Smooth muscle cell (in vitro differentiated cells): ENCODE data around the gene TNFRSF13B. TPM values are rescaled to one million over a fixed set of nuclear protein-coding genes. Genes with fewer than 3 reads are reported as not detected.
A peak's percentile ranks its signal among the peaks of the same experiment; 100 is the strongest.
"Not testable (repeated sequence)": the region's sequence is repeated elsewhere in the genome, so short reads cannot be mapped to it uniquely, and the experiment has no call there.

Experiments used
- DNase-seq: peaks from one replicate; lab custom pipeline; 2025; ENCODE audit not compliant: unreplicated experiment; lab: John Stamatoyannopoulos, UW
- H2AFZ ChIP-seq: fragments of 200-600 bp; sonication (generic); 2 replicates; pipeline ENCODE4 v1.6.0; 2016; ENCODE audit warnings: antibody characterized with exemption, low read depth, mild to moderate bottlenecking
- H3F3A ChIP-seq: fragments of 200-600 bp; sonication (generic); 2 replicates; pipeline ENCODE4 v1.6.0; 2017; ENCODE audit warnings: antibody characterized with exemption, low read depth
- H3K27ac ChIP-seq: fragments of 200-600 bp; sonication (generic); 2 replicates; pipeline ENCODE4 v1.5.1; 2016; ENCODE audit warnings: low read depth, mild to moderate bottlenecking
- H3K27me3 ChIP-seq: fragments of 200-600 bp; sonication (generic); 2 replicates; pipeline ENCODE4 v1.6.1; 2016; ENCODE audit warnings: low read depth, mild to moderate bottlenecking
- H3K36me3 ChIP-seq: fragments of 200-600 bp; sonication (generic); 2 replicates; pipeline ENCODE4 v1.5.1; 2016; ENCODE audit warnings: low read depth
- H3K4me1 ChIP-seq: fragments of 200-600 bp; sonication (generic); 2 replicates; pipeline ENCODE4 v1.5.1; 2016; ENCODE audit warnings: low read depth
- H3K4me2 ChIP-seq: fragments of 200-600 bp; sonication (generic); 2 replicates; pipeline ENCODE4 v1.6.0; 2016; ENCODE audit warnings: mild to moderate bottlenecking
- H3K4me3 ChIP-seq: fragments of 200-600 bp; sonication (generic); 2 replicates; pipeline ENCODE4 v1.5.1; 2016; ENCODE audit warnings: mild to moderate bottlenecking
- H3K79me2 ChIP-seq: fragments of 200-600 bp; sonication (generic); 2 replicates; pipeline ENCODE4 v1.6.0; 2016; ENCODE audit warnings: low read depth, mild to moderate bottlenecking
- H3K9ac ChIP-seq: fragments of 200-600 bp; sonication (generic); 2 replicates; pipeline ENCODE4 v1.6.0; 2016; ENCODE audit warnings: low read depth
- H3K9me3 ChIP-seq: fragments of 200-600 bp; sonication (generic); replicated peaks from 2 replicates; pipeline ENCODE4 v1.5.1; 2016; ENCODE audit warnings: low read depth
- H4K20me1 ChIP-seq: fragments of 200-600 bp; sonication (generic); 2 replicates; pipeline ENCODE4 v1.6.0; 2016; ENCODE audit warnings: low read depth
- WGBS: methylation state at CpG from one replicate; pipeline ENCODE4 v1.1.7; 2016; ENCODE audit warnings: low lambda C conversion rate; 5-methylcytosine and 5-hydroxymethylcytosine counted together
- polyA plus RNA-seq: library from polyadenylated mRNA; unstranded; fragments of >200 nt; fragmentation: Nextera tagmentation; extraction: Ambion mirVana; gene quantifications from 2 replicates; pipeline ENCODE4 v1.2.1, GENCODE V29; 2016
- total RNA-seq: library from RNA; depleted of rRNA; stranded (reverse); fragments of >200 nt; gene quantifications from 2 replicates; pipeline ENCODE4 v1.2.3, GENCODE V29; 2014
- TF ChIP-seq, protein P1 (sequence below): fragments of 200-600 bp; sonication (generic); IDR thresholded peaks from 2 replicates; pipeline ENCODE4 v1.5.1; 2017; ENCODE audit warnings: borderline replicate concordance, mild to moderate bottlenecking, antibody characterized with exemption; ENCODE audit not compliant: insufficient read depth, poor library complexity, severe bottlenecking

TNFRSF13B gene
- total and polyA plus RNA-seq, 2 experiments from 2014 or later = not detected

DNA sequence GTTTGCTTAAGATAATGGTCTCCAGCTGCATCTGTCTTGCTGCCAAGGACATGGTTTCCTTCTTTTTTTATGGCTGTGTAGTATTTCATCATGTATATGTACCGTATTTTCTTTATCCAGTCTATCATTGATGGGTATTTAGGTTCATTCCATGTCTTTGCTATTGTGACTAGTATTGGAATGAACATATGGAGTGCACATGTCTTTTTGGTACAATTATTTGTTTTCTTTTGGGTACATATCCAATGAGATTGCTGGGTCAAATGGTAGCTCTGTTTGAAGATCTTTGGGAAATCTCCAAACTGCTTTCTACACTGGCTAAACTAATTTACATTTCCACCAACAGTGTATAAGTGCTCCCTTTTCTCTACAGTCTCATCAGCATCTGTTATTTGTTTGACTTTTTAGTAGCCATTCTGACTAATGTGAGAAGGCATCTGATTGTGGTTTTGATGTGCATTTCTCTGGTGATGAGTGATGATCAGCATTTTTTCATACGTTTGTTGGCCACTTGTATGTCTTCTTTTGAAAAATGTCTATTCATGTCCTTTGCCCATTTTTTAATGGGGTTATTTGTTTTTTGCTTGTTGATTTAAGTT, 66.2 kb downstream of the TNFRSF13B start:
- H3K27me3 ChIP-seq = peaks cover 2% of the 10 kb centered on the region
- H3K9ac ChIP-seq = no peak overlapping the region
- no peaks in the 10 kb centered on the region for H3K79me2 ChIP-seq
- no peaks in the 10 kb centered on the region for H4K20me1 ChIP-seq
- H3F3A ChIP-seq = no peaks in the 10 kb centered on the region
- peak overlapping the region; percentile 64 for H3K4me2 ChIP-seq
- 35% methylated on average over 2 of the region's 2 CpGs for WGBS
- TF ChIP-seq, protein P1, sequence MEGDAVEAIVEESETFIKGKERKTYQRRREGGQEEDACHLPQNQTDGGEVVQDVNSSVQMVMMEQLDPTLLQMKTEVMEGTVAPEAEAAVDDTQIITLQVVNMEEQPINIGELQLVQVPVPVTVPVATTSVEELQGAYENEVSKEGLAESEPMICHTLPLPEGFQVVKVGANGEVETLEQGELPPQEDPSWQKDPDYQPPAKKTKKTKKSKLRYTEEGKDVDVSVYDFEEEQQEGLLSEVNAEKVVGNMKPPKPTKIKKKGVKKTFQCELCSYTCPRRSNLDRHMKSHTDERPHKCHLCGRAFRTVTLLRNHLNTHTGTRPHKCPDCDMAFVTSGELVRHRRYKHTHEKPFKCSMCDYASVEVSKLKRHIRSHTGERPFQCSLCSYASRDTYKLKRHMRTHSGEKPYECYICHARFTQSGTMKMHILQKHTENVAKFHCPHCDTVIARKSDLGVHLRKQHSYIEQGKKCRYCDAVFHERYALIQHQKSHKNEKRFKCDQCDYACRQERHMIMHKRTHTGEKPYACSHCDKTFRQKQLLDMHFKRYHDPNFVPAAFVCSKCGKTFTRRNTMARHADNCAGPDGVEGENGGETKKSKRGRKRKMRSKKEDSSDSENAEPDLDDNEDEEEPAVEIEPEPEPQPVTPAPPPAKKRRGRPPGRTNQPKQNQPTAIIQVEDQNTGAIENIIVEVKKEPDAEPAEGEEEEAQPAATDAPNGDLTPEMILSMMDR = no peak
- H3K4me3 ChIP-seq = no peak overlapping the region
- no peaks in the 10 kb centered on the region for H3K4me1 ChIP-seq
- H3K9me3 ChIP-seq = no peaks in the 10 kb centered on the region
- DNase-seq = no peak
- H3K36me3 ChIP-seq = no peaks in the 10 kb centered on the region
- H2AFZ ChIP-seq = no peak overlapping the region
- peak overlapping the region; percentile 75 for H3K27ac ChIP-seq

DNA sequence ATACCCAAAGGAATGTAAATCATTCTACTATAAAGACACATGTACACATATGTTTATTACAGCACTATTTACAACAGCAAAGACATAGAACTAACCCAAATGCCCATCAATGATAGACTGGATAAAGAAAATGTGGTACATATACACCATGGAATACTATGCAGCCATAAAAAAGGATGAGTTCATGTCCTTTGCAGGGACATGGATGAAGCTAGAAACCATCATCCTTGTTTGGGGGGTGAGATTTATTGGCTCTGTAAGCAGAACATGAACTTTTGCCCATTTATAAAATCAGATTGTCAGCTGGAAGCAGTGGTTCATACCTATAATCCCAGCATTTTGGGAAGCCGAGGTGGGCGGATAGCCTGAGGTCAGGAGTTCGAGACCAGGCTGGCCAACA, 68.8 kb downstream of the TNFRSF13B start:
- H3K79me2 ChIP-seq, H2AFZ ChIP-seq, H3K36me3 ChIP-seq, H4K20me1 ChIP-seq, H3K4me1 ChIP-seq, DNase-seq, H3K27ac ChIP-seq, H3K27me3 ChIP-seq, H3F3A ChIP-seq, H3K4me3 ChIP-seq, H3K9me3 ChIP-seq, H3K9ac ChIP-seq, H3K4me2 ChIP-seq: not testable (repeated sequence)
- WGBS = 93% methylated on average over 3 of the region's 3 CpGs

DNA sequence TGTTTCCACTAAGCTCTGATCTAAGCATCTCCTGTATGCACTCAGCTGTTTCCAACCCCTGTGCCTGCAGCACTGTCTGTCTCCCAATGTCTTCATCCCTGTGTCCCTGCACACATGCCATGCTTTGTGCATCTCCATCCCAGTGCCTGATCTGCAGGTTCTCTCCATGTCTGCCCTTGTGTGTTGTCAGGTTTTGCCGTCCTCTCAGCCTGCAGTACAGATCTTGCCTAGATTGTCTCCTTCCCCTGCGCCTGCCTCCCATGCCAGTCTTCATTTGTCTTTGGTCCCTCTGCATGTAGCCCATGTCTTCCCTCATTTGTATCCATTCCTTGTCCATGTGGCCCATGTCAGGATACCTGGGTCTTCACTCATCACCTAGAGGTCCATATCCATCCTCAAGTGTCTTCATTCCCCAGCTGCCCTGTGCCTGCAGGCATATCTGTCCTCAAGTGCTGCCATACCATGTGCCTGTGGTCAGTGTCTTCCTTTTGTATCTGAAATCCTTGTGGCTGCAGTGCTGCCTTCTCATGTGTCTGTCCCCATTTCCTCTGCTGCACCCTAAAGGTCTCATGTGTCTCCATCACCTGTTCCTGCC, 71.5 kb downstream of the TNFRSF13B start:
- Histone ChIP-seq H3K79me2 (no peaks in the 10 kb centered on the region), H3F3A (no peaks in the 10 kb centered on the region), H3K9me3 (no peaks in the 10 kb centered on the region), H3K4me1 (no peaks in the 10 kb centered on the region), H3K4me3 (no peak overlapping the region), H3K9ac (no peak overlapping the region), H3K4me2 (no peak overlapping the region), H3K27ac (no peak overlapping the region), H3K27me3 (peaks cover 6% of the 10 kb centered on the region), H3K36me3 (no peaks in the 10 kb centered on the region), H2AFZ (no peak overlapping the region), H4K20me1 (no peaks in the 10 kb centered on the region)
- 92% methylated on average over 2 of the region's 2 CpGs for WGBS
- TF ChIP-seq, protein P1 = no peak
- DNase-seq = no peak

DNA sequence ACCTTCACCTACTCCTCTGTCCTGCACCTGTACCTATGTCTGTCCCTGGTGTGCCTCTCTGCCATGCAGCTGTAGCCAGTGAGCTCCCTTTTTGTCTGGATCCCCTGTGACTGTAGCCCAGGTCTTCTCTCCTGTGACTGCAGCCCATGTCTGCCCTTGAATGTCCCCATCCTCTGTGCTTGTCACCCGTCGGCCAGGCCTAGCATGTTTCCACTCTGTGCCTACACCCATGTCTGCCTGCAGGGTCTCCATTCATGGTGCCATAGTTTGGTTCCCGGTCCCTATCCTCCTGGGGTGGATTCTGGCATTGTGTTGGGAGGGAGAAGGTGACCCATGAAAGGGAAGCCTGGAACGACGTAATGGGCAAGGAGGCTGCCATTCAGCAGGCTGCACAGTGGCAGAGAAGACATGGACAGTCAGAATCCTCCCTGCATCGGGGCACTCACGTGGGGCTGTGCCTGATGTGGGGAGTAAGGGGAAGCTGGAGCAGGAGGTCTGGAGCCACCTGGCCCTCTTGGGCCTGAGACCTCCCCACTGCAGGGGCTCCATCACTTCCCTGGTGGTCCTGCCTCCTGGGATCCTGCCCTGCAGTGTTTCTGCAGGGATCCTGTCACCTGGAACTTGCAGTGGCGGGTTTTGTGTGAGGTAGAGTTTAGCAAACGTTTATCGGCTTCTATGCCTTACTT, 74.6 kb downstream of the TNFRSF13B start:
- not testable (repeated sequence) for H3K4me3 ChIP-seq, H3K4me2 ChIP-seq, H3K9ac ChIP-seq, H2AFZ ChIP-seq, H3K79me2 ChIP-seq, H3F3A ChIP-seq, H3K4me1 ChIP-seq, DNase-seq, H4K20me1 ChIP-seq, H3K27me3 ChIP-seq, H3K9me3 ChIP-seq, H3K36me3 ChIP-seq, H3K27ac ChIP-seq
- WGBS = 83% methylated on average over 10 of the region's 10 CpGs

DNA sequence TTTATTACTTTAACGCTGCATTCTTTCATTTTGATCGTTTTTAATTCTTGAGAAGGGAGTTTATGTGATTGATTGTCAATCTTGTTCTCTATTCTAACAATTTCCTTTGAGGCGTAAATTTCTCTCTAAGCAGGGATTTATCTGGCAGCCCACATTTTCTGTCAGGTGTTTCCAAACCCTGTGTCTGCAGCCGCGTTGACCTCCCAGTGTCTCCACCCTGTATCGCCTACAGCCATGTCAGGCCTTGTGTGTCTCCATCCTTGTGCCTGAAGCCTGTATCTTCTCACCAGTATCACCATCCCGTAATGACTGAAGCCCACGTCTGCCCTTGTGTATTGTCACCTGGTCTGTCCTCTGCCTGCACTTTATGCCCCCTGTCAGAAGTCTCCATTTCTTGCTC, 75.7 kb downstream of the TNFRSF13B start:
- H3K27me3 ChIP-seq, H3K36me3 ChIP-seq, H3K4me3 ChIP-seq, H2AFZ ChIP-seq, H3K4me2 ChIP-seq, H3K9ac ChIP-seq, H3K27ac ChIP-seq, H3K79me2 ChIP-seq, H3K4me1 ChIP-seq, H3F3A ChIP-seq, H4K20me1 ChIP-seq, H3K9me3 ChIP-seq, DNase-seq: not testable (repeated sequence)
- 96% methylated on average over 8 of the region's 8 CpGs for WGBS

DNA sequence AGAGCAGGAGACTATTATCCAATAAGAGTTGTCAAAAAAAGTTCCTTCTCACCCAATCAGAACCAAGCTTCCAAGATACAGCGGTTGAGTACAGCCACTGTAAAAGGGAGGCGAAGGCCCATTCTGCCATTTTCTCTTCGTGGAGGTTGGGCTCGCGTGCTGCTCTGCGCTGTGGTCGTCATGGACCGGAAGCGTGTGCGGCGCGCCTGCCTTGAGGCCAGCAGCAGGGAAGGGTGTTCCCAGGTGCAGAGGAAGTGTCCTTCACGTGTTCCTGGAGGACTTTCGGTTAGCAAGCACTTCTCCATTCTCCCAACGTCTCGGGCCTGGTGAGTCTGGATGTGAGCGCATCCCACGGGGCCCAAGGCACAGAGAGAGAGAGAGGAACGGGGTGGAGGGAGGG, 78.4 kb downstream of the TNFRSF13B start:
- not testable (repeated sequence) for H3K9me3 ChIP-seq, H3K4me1 ChIP-seq, H3K9ac ChIP-seq, H4K20me1 ChIP-seq, H3K79me2 ChIP-seq, H3K4me2 ChIP-seq, H2AFZ ChIP-seq, H3K4me3 ChIP-seq, H3K27ac ChIP-seq, H3K36me3 ChIP-seq, H3F3A ChIP-seq, H3K27me3 ChIP-seq, DNase-seq
- WGBS = 97% methylated on average over 14 of the region's 19 CpGs
